K562 (cell line): ENCODE measurements around the gene LST1. TPM values are rescaled to one million over a fixed set of nuclear protein-coding genes. Genes with fewer than 3 reads are reported as not detected.

Experiments
- DNMT1 ChIP-seq: fragments of 450-650 bp; IDR thresholded peaks from 2 replicates; pipeline ENCODE4 v1.6.1; 2016; ENCODE audit warnings: antibody characterized with exemption, mild to moderate bottlenecking
- EP300 ChIP-seq: IDR thresholded peaks from 2 replicates; pipeline ENCODE4 v1.6.1; 2012; ENCODE audit warnings: low read length, improper control_type of control experiment
- SIN3A ChIP-seq, 2 experiments: fragments of 150-350 bp in 1 of 2; IDR thresholded peaks; 2 replicates each; pipeline ENCODE4 v1.6.1; 2011 to 2016; ENCODE audit warnings: borderline replicate concordance in 2 of 2, low read depth in 2 of 2, low read length in 2 of 2, mild to moderate bottlenecking in 2 of 2, moderate library complexity in 2 of 2; ENCODE audit not compliant: control insufficient read depth in 1 of 2
- ZBTB34 ChIP-seq: fragments of 250-450 bp; sonication (Bioruptor Pico); IDR thresholded peaks from 2 replicates; pipeline ENCODE4 v1.8.0; 2021; ENCODE audit warnings: mild to moderate bottlenecking, moderate library complexity
- ZEB2 ChIP-seq: fragments of 450-650 bp; IDR thresholded peaks from 2 replicates; pipeline ENCODE4 v1.6.1; 2016
- ZNF780A ChIP-seq: fragments of 250-450 bp; sonication (Bioruptor Pico); IDR thresholded peaks from 2 replicates; pipeline ENCODE4 v1.5.0; 2021; ENCODE audit warnings: mild to moderate bottlenecking
- polyA plus RNA-seq, 8 experiments: library from polyadenylated mRNA; depleted of rRNA in 4 of 8; stranded (reverse) in 5 of 8; unstranded in 3 of 8; fragments of >200 nt; fragmentation: Nextera tagmentation in 2 of 8; fragmentation: Illumina TruSeq in 1 of 8; extraction: Ambion mirVana in 2 of 8; extraction: Trizol in 1 of 8; gene quantifications; 2 replicates each; pipeline versions ENCODE4 v1.2.1 to v1.2.3, GENCODE V29; 2011 to 2014; ENCODE audit warnings: inconsistent platforms in 1 of 8, missing spikeins in 1 of 8
- total RNA-seq, 7 experiments: library from RNA; depleted of rRNA in 6 of 7; stranded (reverse); fragments of >200 nt in 6 of 7; fragmentation: Illumina TruSeq in 2 of 7; extraction: Trizol in 2 of 7; gene quantifications; 2 replicates each; pipeline versions ENCODE4 v1.2.1 to v1.2.3, GENCODE V29; 2011 to 2021; ENCODE audit warnings: low replicate concordance in 1 of 7
- TF ChIP-seq, protein P1 (sequence below): fragments of 250-450 bp; sonication (Bioruptor Pico); IDR thresholded peaks from 2 replicates; pipeline ENCODE4 v1.4.0; 2020; ENCODE audit warnings: mild to moderate bottlenecking, moderate library complexity
- TF ChIP-seq, protein P2 (sequence below): sonication (generic); formaldehyde crosslinking; IDR thresholded peaks from 2 replicates; pipeline ENCODE4 v1.8.0; 2022; ENCODE audit warnings: mild to moderate bottlenecking, missing genetic modification reagents

Gene LST1
- total and polyA plus RNA-seq, 9 of the 15 experiments (the other 6 are each of a cell fraction or from before 2014, with no cell fraction given) = 0.82 to 7.8 (median 1.7) TPM

DNA sequence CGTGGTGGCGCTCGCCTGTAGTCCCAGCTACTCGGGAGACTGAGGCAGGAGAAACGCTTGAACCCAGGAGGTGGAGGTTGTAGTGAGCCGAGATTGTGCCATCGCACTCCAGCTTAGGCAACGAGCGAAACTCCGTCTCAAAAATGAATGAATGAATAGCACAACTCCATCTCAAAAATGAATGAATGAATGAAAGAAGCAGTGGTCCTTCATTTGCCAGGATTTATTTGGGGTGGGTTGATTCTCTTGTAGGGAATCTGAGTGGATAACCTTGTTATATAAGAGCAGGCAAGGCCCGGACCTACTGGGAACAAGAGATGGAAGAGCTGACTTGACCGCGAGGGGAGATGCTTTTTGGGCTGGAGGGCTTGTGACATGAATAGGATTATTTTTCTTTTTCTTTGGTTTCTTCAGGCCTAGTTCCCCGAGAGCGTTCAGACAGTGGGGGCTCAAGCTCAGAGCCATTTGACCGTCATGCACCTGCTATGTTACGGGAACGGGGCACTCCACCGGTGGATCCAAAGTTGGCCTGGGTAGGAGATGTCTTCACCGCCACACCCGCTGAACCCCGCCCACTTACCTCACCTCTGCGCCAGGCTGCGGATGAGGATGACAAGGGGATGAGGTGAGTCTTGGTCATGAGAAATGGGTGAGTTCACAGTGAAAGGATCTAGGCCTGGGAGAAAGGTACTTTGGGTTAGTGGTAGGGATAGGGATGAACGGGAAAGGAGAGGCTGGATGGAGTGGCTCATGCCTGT is 44.3 kb downstream of the LST1 start (continued):
- TF ChIP-seq, protein P1, sequence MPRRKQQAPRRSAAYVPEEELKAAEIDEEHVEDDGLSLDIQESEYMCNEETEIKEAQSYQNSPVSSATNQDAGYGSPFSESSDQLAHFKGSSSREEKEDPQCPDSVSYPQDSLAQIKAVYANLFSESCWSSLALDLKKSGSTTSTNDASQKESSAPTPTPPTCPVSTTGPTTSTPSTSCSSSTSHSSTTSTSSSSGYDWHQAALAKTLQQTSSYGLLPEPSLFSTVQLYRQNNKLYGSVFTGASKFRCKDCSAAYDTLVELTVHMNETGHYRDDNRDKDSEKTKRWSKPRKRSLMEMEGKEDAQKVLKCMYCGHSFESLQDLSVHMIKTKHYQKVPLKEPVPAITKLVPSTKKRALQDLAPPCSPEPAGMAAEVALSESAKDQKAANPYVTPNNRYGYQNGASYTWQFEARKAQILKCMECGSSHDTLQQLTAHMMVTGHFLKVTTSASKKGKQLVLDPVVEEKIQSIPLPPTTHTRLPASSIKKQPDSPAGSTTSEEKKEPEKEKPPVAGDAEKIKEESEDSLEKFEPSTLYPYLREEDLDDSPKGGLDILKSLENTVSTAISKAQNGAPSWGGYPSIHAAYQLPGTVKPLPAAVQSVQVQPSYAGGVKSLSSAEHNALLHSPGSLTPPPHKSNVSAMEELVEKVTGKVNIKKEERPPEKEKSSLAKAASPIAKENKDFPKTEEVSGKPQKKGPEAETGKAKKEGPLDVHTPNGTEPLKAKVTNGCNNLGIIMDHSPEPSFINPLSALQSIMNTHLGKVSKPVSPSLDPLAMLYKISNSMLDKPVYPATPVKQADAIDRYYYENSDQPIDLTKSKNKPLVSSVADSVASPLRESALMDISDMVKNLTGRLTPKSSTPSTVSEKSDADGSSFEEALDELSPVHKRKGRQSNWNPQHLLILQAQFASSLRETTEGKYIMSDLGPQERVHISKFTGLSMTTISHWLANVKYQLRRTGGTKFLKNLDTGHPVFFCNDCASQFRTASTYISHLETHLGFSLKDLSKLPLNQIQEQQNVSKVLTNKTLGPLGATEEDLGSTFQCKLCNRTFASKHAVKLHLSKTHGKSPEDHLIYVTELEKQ (CRISPR knock-in tag) = no peak
- TF ChIP-seq EP300 (no peak), DNMT1 (no peak), ZNF780A (CRISPR knock-in tag) (no peak), ZEB2 (no peak), SIN3A (IDR thresholded peaks at IDR 0.05; ENCODE audit: borderline replicate concordance in 2 of 2, control insufficient read depth in 1 of 2, low read depth in 2 of 2, low read length in 2 of 2) (no peak), ZBTB34 (no peak)
- TF ChIP-seq, protein P2, sequence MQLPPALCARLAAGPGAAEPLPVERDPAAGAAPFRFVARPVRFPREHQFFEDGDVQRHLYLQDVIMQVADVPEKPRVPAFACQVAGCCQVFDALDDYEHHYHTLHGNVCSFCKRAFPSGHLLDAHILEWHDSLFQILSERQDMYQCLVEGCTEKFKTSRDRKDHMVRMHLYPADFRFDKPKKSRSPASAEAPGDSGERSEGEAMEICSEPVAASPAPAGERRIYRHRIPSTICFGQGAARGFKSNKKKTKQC = no peak
